ENCODE data around the gene AP3S2. TPM values are rescaled to one million over a fixed set of nuclear protein-coding genes. Genes with fewer than 3 reads are reported as not detected.

AP3S2 gene
- total and polyA plus RNA-seq, 2 of the 8 experiments (the other 6 are each of a cell fraction or from before 2014, with no cell fraction given) = 19.2 to 45.4 TPM

GRCh38 chr15:89790206-89790605 lies 103.6 kb downstream of the AP3S2 start (continued):
- TF ChIP-seq SIRT6 (IDR thresholded peaks at IDR 0.05; ENCODE audit: low read length) (no peak), CHD1 (IDR thresholded peaks at IDR 0.05; ENCODE audit: low read depth, low read length) (no peak), CHD7 (IDR thresholded peaks at IDR 0.05; ENCODE audit: insufficient replicate concordance, low read length) (no peak), JUND (IDR thresholded peaks at IDR 0.05; ENCODE audit: low read length) (no peak), TEAD4 (IDR thresholded peaks at IDR 0.05; ENCODE audit: low read depth, low read length) (no peak), BCL11A (IDR thresholded peaks at IDR 0.05; ENCODE audit: low read depth in 2 of 2, low read length in 2 of 2) (no peak)
- TF ChIP-seq, protein P1, sequence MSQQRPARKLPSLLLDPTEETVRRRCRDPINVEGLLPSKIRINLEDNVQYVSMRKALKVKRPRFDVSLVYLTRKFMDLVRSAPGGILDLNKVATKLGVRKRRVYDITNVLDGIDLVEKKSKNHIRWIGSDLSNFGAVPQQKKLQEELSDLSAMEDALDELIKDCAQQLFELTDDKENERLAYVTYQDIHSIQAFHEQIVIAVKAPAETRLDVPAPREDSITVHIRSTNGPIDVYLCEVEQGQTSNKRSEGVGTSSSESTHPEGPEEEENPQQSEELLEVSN (IDR thresholded peaks at IDR 0.05) = no peak
